CD1c-positive myeloid dendritic cell (primary cell): ENCODE data around the gene NCOA3.

Experiments
- DNase-seq: peaks from one replicate; pipeline ENCODE4 v3.0.0-alpha.2; 2016; ENCODE audit errors: extremely low spot score

NCOA3 gene

GRCh38 chr20:47704746-47705496 is 203.2 kb downstream of the NCOA3 start:
- DNase-seq = peak; percentile 78

GRCh38 chr20:47705497-47705856 is 203.8 kb downstream of the NCOA3 start:
- DNase-seq = no peak

GRCh38 chr20:47706345-47706744 is 204.7 kb downstream of the NCOA3 start:
- DNase-seq = no peak
